ENCODE measurements around the gene ADAMTS2.

Gene ADAMTS2

DNA sequence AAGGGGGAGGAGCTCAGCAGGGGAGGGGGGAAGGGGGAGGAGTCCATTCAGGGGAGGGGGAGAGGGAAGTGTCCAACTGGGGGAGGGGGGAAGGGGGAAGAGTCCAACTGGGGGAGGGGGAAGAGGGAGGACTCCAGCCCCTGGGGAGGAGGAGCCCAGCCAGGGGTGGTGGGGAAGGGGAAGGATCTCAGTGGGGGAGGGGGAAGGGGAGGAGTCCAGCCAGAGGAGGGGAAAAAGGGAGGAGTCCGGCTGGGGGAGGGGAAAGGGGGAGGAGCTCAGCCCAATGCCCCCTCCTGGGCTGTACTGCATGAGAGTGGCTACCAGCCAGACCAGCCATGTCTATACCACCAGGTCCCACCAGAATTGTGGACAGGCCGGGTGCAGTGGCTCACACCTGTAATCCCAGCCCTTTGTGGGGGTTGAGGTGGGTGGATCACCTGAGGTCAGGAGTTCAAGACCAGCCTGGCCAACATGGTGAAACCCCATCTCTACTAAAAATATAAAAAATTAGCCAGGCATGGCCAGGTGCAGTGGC lies 30.6 kb upstream of the ADAMTS2 start:
- FAIRE-seq (no peak), DNase-seq (ENCODE audit: insufficient read length, low spot score) (no peak)
- TF ChIP-seq, protein P1, sequence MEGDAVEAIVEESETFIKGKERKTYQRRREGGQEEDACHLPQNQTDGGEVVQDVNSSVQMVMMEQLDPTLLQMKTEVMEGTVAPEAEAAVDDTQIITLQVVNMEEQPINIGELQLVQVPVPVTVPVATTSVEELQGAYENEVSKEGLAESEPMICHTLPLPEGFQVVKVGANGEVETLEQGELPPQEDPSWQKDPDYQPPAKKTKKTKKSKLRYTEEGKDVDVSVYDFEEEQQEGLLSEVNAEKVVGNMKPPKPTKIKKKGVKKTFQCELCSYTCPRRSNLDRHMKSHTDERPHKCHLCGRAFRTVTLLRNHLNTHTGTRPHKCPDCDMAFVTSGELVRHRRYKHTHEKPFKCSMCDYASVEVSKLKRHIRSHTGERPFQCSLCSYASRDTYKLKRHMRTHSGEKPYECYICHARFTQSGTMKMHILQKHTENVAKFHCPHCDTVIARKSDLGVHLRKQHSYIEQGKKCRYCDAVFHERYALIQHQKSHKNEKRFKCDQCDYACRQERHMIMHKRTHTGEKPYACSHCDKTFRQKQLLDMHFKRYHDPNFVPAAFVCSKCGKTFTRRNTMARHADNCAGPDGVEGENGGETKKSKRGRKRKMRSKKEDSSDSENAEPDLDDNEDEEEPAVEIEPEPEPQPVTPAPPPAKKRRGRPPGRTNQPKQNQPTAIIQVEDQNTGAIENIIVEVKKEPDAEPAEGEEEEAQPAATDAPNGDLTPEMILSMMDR (IDR thresholded peaks at IDR 0.05; ENCODE audit: insufficient read depth, missing control alignments): no peak

DNA sequence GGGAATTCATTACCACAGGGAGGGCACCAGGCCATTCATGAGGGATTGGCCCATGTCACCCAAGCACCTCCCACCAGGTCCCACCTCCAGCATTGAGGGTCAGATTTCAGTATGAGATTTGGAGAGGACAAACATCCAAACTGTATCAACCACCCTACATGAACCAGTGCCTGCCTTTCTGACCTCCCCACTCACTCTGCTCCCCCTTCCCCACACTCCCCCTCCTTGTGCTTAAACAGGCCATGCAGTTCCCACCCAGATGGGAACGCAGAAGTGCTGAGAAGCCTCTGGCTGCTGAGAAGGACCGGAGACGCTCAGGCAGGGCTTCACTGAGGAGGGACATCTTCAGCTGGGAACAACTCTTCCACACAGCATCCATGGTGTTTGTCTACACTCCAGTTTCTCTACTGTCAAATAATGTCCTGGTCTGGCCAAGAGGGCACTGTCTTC lies 30.0 kb upstream of the ADAMTS2 start:
- TF ChIP-seq, protein P1 (IDR thresholded peaks at IDR 0.05; ENCODE audit: insufficient read depth, missing control alignments): no peak
- DNase-seq (ENCODE audit: insufficient read length, low spot score) (no peak), FAIRE-seq (no peak)

- DNase-seq (ENCODE audit: insufficient read length, low spot score) (no peak), FAIRE-seq (no peak)
- TF ChIP-seq, protein P1 (IDR thresholded peaks at IDR 0.05; ENCODE audit: insufficient read depth, missing control alignments): no peak
Measured at GRCh38 chr5:179374506-179375235, 29.4 kb upstream of the ADAMTS2 start.

DNA sequence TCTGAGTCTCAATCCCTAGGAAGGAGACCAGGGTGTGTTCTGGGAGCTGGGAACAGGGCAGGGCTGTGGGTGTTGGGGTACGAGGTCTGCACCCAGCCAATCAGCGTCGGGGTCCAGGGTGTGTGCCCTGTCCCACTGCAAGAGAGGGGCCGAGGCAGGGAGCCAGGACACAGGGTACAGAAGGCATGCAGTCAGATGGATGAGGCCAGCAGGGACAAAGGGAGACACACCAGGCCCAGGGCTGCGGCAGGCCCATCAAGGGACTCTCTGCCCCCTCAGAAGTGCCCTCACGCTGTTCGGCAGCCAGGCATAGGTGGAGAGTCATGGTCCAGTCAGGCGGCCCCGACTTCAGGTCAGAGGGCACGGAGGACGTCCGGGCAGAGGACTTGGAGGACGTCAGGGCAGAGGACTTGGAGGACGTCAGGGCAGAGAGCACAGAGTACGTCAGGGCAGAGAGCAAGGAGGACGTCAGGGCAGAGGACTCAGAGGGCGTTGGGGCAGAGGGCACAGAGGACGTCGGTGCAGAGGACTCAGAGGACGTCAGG lies 28.8 kb upstream of the ADAMTS2 start:
- no peak for DNase-seq (ENCODE audit: insufficient read length, low spot score)
- no peak for FAIRE-seq
- TF ChIP-seq, protein P1 (IDR thresholded peaks at IDR 0.05; ENCODE audit: insufficient read depth, missing control alignments): no peak

DNA sequence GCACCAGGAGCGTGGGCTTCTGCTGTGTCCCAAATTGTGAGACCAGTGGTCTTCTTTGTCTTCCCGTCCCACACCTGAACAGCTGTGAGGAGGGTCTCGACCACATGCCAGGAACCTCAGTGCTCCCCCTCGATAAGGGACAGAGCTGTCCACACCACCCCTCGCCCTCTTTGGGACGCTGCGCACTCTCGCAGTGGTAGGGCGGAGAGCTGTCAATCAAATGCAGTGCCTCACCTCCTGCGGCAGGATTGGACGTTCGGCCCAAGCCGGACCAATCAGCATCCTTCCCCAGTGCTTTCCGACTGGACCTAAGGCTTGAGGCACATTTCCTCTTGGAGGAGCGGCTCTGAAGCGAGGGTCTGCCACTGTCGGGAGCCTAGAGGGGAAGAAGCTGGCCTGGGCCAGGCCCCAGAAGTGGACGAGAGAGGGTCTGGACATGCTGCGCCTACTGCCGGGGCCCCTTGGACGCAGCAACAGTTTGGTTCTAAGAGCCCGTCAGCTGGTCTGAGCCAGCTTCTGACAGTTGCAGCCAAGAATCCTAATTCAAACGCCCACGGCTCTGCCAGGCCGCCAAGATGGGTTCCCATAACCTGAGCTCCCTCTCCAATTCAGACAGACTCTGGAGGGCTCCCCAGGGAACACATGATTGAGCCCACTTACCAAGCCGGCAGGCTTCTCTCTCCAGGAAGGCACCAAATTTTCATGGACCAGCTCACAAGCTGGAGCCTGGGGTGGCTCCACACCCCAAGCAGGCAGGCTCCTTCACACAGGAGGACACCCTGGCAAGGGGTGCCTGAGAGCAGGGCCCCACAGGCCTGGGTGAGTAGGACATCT lies 28.1 kb upstream of the ADAMTS2 start:
- TF ChIP-seq, protein P1 (IDR thresholded peaks at IDR 0.05; ENCODE audit: insufficient read depth, missing control alignments): no peak
- FAIRE-seq (no peak), DNase-seq (ENCODE audit: insufficient read length, low spot score) (no peak)

DNA sequence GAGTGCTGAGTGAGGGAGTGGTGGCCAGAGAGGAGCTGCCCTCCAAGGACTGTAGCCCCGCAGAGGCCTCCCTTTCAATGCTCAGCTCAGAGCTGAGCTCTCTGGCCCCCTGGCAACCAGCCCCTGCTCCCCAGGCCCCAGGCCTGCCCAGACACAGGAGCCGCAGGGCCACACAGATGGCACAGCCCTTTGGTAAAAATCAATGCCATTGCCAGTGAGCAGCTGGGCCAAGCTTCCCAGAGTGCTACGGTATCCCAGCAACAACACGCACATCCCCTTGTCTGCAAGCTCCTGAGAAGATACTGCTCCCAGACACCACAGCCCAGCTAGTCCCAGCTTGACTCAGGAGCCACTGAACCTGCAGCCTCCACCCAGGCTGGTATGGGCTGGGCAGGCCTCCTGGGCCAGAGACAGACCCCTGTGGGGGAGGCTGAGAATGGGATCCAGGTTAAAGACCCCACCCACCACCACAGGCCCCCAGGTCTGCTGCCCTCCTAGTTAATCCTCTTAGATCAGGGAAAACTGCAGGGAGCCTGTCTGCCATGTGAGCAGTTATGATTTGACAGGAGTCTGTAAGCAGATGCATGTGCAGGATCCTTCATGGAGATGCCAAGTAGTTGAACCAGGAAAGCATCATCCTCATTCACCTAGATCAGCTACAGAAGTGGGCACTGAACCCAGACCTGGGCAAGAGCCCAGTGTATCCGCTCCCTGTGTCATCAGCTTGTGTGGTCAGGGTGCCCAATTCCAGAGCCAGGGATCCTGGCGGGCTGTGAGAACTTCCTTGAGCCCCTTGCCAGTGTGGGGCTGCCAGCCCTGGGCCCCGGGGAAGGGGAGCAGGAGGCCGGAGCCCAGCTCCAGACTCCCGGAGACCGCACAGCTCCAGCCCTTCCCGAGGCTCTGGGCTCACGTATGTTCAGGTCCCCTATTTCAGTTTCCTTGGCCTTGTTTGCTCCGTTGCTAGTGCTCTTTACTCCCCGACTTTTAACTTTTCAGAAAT lies 26.7 kb upstream of the ADAMTS2 start:
- TF ChIP-seq, protein P1 (IDR thresholded peaks at IDR 0.05; ENCODE audit: insufficient read depth, missing control alignments): no peak
- DNase-seq (ENCODE audit: insufficient read length, low spot score) (peak; percentile 79), FAIRE-seq (no peak)
